Mucosa of gallbladder (tissue), 1 donor: ENCODE measurements around the gene BEAN1. TPM values are rescaled to one million over a fixed set of nuclear protein-coding genes. Genes with fewer than 3 reads are reported as not detected.

ENCODE experiments used
- DNase-seq: peaks from one replicate; pipeline ENCODE4 v3.0.0-alpha.2; 2020; ENCODE audit warnings: low spot score
- total RNA-seq: library from RNA; stranded (reverse); gene quantifications from one replicate; pipeline ENCODE4 v1.2.1, GENCODE V29; 2021
- donor health status: DM: no; HTN: no; CAD: no.

Gene BEAN1
- total RNA-seq, 1 donor from 2014 or later = 0.35 TPM

DNA sequence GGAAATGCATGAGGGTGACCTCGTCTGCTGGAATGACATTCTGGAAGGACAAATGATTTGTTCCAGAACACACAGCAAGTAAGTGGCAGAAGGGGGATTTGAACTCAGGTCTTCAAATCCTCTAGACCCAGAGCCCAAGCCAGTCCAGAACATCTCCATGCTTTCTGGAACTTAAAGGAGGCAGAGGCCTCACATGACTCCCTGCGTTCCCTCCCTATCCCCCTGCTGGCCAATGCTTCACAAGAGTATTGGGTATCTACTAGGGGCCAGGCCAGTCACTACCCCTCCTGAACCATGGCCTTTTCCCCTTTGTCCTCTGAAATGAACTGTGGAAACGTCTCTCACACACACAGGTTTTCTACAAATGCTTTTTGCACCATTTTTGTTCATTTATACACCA lies 7.6 kb upstream of the BEAN1 start:
- no peak for DNase-seq

DNA sequence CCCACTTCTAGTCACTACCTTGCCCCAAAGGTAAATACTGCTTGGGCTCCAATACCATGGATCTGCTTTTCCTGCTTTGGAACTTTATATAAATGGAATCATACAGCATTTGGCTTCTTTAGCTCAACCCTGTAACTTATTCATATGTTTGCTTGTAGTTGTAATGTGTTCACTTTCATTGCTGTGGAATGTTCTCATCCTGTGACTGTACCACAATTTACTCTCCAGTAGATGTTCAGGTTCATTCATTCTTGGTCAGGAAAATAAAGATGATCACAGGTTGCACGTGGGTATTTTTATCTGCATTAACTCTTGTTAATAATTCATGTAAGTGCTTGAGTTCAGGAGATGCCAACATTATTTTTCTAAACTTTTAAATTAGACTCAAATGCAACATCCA lies 6.7 kb upstream of the BEAN1 start:
- no peak for DNase-seq

DNA sequence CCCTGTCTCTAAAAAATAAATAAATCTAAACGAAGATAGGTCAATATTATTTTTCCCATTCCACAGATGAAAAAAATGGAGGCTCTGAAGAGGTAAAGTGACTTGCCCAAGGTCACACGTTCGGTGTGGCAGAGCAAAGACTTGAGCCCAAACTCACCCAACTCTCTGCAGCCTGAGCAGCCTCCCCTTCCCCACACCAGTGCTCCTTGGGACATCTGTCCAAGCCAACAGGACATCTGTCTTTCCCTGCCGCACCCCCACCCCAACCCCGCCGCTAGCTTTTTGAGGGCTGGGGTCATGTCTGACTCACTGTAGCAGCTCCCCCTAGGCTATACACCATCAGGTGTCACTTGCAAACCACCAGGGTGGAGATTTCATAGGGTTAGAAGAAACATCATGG lies 5.2 kb upstream of the BEAN1 start:
- DNase-seq = no peak

DNA sequence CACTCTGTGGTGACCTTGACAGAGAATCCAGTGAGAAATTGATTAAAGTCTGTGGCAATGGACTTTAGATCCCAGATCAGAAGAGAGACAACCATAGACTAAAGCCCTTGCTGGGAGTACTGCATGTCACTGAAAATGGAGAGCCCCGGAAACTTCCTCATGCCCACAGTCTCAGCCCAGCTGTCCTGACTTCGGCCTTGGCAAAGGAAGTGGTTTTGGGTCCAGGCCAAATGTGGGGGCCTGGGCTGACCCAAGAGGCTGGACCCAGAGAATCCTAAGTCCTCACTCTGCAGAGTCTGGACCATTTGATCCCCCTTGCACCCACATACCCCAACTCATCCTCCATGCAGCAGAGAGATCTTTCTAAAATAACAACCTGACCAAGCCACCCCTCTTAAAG lies 4.7 kb upstream of the BEAN1 start:
- no peak for DNase-seq

DNA sequence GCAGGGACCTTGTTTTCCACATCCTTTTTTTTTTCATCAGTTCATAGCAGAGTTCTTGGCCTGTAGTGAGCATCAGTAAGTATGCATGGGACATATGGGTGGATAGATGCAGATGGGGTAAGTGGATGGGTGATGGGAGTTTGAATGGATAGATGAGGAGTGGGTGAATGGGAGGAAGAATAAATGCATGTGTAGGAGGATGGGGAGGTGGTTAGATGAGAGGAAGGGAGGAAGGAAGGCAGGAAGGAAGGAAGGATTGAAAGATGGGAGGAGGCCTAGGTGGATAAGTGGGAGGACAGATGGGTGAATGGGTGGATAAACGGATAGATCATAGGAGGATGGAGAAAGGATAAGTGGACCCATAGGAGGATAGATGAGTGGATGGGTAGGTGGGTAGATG lies 3.9 kb upstream of the BEAN1 start:
- no peak for DNase-seq

DNA sequence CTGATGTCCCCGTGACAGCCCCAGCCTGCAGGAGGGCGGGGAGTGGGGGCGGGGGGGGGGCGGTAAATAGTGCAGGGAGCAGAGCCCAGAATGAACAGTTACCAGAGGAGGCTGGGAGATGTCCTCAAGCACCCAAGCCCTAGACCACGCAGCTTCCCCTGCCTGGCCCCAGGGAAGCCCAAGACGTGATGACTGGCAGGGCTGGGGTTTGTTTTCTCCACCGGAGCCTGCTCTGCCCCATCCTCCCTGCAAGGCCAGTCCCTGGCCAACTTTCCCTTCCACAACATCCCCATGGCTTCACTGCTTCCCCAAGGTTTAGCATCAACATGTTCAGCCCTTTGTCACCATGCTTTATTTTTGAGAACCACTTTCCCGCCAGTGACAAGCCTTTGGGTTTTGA lies 1.4 kb upstream of the BEAN1 start:
- DNase-seq = no peak

DNA sequence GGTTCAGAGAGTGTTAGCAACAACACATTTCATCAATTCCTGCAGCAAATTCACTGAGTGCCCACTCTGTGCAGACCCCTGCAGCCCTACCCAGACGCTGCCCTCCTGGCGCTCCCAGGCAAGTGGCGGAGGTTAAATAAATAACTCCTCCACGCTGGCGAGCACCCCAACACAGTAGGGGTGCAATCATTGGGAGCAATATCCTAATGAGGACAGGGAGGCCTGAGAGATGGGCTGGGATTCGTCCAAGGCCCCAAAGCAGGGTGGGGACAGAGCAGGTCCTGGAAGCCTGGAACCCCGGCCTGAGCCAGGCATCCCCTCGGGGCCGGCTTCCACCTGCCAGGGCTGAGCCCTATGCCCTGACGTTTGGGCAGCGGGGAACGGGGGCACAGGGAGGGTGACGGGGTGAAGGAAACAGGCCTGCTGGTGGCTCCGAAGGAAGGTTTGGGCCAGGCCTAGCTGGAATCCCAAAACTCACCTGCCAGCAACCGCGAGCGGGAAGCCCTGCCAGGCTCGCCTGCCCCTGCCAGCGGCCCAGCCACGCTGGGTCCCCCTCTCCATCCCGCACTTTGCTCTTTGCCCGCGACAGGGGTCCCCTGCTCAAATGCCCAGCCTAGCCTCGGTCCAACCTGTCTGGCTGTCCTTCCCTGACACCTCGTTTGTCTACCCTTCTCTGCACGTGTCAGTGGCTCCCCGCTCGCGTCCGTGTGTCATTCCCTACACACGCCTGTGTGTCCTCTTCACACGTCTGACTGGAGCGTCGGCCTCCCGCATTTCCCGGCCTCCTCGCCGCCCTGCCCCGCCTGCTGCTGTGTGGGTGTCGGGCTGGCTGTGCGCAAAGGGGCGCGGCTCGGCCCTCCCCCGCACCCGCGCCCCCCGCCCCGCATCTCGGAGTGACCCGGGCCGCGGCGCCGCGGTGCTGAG lies 721 bp upstream of the BEAN1 start:
- no peak for DNase-seq

DNA sequence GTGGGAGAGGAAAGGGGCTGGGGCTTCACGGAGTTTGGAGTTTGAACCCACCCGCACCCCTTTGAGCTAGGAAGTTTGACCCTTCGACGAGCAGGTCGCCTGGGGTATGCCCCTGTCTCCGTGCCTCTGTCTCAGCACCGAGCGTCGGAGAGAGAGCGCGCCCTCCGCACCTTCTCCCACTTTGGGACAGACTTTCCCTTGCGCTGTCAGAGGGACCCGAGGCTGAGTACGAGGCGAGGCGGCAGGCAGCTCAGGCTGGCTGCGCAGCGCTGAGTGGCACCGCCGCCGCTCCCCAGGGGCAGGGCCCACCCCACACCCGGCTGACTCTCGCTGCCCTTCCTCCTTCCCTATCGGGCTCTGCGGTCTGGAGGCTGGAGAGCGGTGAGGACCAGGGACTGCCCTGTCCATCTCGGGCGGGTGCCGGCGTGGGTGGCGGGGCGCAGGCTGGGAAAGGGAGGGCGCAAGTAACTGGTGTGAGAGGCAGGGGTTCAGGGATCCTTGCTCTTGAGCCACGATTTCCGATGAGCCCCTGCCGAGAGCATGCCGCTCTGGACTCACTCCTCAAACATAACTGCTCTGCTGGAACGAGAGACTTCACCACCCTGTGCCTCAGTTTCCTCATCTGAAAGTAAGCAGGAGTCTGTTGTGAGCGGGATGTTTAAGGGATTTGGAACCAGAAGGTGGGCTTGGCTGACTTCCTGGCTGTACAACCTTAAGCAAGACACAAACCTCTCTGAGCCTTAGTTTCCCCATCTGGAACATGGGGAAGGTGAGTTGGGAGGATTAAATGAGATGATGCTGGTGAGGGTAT lies 981 bp downstream of the BEAN1 start:
- DNase-seq = no peak

DNA sequence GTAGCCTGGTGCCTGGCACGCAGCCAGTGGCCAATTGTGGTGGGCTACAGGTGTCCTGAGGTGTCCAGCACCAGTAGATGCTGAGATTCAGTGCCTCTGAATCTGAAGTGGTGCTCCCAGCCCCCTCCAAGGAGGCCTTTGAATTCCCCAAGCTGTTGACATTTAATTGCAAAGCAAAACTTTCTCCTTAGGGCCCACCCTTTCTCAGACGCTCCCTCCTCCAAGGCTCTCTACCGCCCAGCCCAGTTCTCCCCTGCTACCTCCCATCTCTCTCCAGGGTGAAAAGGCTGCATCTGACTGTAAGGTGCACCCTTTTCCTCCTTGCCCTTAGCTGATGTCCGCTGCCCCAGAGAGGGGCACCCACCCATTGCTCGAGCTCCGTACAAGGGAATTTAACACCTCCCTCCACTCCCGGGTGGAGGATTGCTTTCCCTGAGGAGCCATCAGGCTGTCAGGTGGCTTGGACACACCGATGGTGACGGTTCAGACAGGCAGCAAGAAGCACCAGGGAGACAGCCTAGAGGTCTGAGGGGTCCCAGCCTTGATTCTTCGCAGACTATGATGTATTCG lies 1.7 kb downstream of the BEAN1 start:
- DNase-seq = no peak

DNA sequence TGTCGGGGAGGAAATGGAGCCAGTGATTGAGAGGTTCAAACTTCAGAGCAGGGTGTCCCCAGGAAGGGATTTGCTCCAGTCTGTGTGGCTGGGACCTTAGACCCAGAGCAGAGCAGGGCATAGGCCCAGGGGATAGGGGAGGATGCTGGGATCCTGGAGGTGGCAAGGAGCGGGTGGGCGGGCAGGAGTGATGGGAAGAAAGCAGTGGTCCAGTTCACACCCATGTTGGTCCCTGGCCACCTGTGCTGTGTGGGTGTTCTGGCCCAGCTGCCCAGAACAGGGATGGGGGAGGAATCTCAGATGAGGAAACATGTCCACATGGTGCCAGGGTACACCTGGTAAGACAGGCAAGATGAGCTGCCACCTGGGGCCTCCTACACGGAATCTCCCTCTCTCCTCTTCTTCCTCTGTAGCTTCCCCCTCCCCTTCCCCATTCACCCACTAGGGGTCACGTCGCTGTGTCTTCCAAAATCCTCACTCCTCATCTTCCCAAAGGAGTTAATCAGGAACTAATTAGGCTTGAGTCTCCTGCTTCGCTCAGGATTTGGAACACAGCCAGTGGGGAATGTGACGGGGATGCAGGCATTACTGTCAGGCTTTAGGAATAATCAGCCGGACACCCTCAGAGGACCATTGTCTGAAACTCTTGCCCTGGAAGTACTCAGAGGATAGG lies 2.3 kb downstream of the BEAN1 start:
- DNase-seq = no peak

DNA sequence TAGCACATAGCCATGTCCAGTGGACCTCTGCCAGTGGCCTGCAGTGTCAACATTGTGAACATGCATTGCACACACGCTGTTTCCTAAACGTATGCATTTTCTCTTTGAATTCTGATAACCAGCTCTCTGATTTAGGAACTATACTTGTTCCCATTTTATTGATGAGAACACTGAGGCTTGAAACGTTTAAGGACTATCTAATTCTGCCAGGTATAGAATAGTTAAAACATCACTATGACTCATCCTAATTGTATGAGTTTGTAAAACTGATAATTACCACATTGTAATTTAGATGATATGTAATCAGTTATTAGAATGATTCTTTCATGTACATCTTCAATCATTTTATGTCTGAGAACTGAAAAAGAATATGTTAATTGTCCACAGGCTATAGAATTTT lies 3.1 kb downstream of the BEAN1 start:
- DNase-seq = no peak

DNA sequence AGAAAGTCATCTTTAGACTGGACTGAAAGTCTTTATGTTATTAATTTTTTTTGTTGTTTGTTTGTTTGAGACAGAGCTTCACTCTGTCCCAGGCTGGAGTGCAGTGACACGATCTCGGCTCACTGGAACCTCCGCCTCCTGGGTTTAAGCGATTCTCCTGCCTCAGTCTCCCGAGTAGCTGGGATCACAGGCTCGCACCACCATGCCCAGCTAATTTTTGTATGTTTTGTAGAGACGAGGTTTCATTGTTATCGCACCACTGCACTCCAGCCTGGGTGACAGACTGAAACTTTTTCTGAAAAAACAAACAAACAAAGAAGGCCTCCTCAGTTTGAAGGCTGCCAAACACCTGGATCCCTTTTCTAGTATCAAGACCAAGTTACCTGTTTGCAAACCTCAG lies 4.7 kb downstream of the BEAN1 start:
- no peak for DNase-seq

DNA sequence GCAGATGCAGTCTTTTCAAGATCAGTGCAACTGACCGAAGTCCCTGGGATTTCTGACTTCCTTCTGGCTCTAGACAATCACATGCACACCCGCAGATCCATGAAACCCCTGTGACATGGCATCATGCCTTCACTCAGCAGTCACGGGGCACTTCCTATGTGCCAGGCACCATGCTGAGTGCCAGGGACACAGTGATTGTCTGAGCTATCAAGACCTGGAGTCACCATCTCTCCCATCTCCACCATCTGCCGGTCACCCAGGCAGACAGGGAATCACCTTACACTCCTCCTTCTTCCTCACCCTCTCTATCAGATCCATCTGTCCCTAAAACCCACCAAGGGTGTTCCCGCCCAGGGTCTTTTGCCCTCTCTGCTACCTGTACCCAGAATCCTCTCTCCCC lies 5.3 kb downstream of the BEAN1 start:
- no peak for DNase-seq

DNA sequence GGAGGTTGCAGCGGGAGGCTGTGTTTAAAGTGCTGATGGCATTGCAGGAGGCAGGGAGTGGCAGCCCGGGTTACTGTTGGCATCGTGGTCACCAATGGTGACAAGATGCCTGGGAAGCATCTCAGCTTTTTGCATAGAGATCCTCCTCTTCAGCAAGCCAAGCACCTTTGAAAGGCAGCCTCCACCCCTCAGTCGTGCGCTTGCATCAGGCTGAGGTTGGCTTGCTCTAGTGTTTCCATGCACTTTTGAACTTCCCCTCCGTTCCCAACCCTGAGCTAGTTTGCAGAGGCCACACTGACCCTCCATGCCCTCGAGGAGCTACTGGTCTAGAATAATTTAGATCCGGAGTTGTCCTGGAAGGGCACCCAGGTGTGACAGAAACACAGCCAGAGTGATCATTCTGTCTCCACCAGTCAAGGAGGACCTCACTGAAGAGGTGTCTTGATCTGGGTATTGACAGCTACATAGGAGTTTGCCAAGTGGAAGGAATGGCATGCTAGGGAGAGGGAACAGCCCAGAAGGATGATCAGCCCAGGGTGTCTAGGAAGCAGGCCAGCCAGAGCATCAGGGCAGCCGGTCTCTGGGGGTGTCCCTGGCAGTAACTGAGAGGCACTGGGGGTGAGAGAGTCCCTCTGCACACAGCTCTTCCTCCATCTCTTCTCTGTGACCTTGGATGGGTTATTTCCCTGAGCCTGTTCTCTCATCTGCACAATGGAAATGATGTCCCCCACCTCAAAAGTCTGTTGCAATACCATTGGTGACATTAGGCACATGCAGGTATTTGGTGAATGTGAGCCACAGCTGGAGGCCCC lies 7.7 kb downstream of the BEAN1 start:
- no peak for DNase-seq

DNA sequence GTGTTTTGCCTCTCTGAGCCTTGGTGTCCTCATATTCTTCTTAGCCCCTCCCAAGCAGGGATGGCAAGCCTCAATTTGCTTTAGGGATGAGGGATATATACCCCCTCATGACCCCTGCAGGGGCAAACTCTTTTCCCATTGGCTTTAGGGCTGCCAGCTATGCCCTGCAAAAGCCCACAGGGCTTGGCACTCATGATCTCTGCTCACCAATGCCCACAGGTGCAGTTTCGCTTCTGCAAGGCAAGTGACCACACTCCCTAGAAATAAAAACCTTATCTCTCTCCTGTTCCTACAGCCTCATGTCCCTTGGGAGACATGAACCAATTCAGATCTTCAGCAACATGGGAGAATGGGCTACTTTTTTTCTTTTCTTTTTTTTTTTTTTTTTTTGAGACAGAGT lies 8.8 kb downstream of the BEAN1 start:
- DNase-seq = no peak

DNA sequence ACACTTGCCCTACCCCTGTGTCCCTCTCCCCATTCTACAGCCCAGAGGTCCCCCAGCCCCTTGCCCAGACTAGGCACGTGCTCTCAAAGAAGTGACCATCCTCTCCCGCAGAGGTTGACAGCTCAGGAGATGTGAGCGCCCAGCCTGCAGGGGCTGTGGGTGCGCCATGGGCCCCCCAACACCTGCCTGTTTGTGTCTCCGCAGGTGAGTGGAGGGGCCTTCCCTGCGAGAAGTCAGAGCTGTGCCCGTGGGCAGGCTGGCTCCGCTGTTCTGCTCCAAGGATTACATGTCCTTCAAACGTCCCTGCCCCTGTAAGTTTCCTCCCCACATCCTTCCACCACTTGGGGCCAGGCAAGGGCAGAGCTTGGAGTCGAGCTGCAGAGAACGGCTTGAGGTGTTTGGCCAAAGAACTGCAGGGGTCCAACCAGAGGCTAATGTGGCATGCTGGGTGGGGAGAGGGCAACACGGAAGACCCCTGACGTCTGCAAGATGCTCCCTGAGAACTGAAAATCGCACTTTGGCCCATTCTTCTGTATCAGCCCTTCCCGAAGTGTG lies 10.4 kb downstream of the BEAN1 start:
- DNase-seq = no peak

DNA sequence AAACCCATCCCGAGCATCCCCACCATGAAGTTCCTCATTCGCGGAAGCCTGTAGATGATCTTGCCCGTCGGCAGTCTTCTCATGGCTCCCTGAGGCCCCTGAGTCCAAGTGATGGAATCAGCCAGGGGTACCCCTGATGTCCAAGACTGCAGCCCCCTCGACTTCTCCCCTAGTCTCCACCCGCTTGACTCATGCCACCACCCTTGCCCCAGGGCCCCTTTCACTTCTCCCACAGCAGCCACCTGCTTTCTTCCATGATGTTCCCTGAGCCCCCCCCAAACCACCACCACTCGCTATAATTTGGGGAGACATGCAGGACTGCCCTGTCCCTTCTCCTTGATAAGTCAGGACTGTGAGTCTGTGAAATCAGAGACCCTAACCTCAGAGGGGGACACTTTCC lies 11.4 kb downstream of the BEAN1 start:
- no peak for DNase-seq

DNA sequence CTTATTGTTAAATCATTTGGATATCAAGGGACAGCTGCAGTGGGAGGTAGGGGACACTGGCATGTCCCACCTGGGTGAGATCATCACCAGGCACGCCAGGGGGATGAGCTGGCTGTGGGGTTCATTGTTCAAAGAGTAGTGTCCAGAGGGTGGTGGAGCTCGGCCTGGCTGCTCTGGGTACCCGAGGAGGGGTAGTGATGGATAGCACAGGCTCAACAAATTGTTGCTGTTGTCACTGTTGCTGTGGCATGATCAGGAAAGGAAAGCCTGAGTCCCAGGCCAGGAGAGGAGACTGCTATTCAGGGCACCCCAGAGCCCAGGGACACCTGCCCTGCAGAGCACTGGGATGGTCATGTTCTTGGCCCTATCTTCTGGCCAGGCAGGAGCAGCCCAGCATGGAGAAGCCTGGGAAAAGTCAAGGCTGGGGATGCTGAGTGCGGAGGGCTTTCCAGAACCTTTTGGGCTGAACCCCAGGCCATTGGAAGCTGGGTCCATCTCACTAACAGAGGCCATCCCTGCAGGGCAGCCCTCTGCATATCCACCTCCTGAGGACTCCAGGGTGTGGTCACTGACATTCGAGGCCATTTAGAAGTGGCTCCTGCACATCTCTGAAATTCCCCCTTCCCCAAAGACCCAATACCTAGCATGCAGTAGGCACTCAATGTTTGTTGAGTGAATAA lies 12.1 kb downstream of the BEAN1 start:
- no peak for DNase-seq

DNA sequence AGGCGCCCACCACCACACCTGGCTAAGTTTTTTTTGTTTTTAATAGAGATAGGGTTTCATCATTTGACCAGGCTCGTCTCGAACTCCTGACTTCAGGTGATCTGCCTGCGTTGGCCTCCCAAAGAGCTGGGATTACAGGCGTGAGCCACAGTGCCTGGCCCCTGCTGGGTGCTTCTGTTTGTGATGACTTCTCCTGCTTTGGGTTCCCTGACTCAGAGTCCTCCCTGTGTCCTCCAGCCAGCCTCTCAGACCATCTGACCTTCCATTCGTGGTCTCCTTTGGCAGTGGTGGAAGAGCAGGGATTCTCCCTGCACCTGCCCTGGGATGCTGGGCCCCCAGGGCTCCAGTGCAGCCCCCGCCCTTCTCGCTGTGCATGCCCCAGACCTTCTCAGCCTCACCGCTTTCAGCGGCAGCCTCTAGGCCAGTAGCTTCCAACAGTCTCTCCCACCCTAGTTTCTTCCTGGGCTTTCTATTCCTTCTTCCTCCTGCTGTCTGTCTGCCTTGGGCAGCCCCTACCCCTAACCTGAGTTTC lies 13.2 kb downstream of the BEAN1 start:
- DNase-seq = no peak

DNA sequence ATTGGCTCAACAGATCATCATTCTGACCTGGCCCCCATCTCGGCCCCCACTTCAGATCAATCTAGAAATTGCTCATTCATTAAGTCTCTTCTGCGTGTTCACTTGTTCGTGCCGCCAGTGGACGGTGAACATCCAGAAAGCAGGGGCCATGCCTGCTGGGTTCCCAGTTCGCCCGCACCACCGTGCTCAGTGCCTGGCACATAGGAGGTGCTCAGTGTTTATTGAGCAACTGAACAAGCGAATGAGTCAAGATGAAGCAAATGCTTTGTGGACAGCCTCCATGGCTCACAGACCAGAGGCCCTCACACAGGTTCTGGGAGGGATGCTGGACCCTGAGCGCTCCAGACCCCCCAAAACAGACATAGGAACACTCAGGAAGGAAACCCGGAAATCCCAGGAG lies 13.9 kb downstream of the BEAN1 start:
- no peak for DNase-seq
